Measurements from ENCODE around the gene ELK3. TPM values are rescaled to one million over a fixed set of nuclear protein-coding genes. Genes with fewer than 3 reads are reported as not detected.

Gene ELK3
- total RNA-seq, 1 experiment from 2014 or later, result 9.4 TPM

DNA sequence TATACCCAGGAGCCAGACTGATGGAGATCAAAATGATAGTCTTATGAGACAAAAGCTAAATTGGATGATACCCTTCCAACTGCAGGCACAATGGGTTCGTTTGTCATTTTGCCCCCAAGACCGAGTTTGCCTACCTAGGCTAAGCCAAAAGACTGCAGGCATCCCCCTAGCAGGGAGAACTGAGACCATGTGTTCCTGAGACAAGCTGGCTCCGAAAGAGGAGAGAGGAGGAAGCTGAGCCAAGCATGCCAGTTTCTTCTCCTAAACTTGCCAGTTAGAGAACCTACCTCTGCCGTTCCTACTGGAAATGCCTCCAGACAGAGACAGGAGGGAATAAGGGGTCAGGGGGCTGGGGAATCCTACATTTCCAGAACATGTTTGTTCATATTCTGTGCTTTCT lies 8.3 kb upstream of the ELK3 start:
- Histone ChIP-seq H3K56ac (ENCODE audit: insufficient read length, low read depth, low read length) (no peak overlapping the region), H3K23me2 (ENCODE audit: insufficient read length, low read depth, low read length, poor library complexity, severe bottlenecking) (no peaks in the 10 kb centered on the region), H2BK15ac (ENCODE audit: low read depth, low read length) (no peak overlapping the region), H4K5ac (ENCODE audit: insufficient read length, low read depth, low read length) (no peak overlapping the region), H2AFZ (ENCODE audit: low read length) (no peak overlapping the region), H3K79me2 (ENCODE audit: insufficient read depth, low read length) (no peaks in the 10 kb centered on the region), H2BK5ac (ENCODE audit: insufficient read length, low read length) (no peak overlapping the region), H3K27ac (ENCODE audit: insufficient read length, low read depth, low read length) (no peak overlapping the region), H3K9ac (ENCODE audit: extremely low read depth, insufficient read length, low read length) (no peak overlapping the region), H3K18ac (ENCODE audit: insufficient read length, low read depth, low read length) (no peak overlapping the region), H3K14ac (ENCODE audit: insufficient read depth, low read length) (no peak overlapping the region), H3K79me1 (ENCODE audit: insufficient read depth, low read depth, low read length, poor library complexity, severe bottlenecking) (no peaks in the 10 kb centered on the region), H2BK12ac (ENCODE audit: insufficient read length, low read depth, low read length) (no peak overlapping the region), H3K4me2 (ENCODE audit: insufficient read depth, insufficient read length, low read length) (no peak overlapping the region), H3K23ac (ENCODE audit: insufficient read length, low read depth, low read length) (no peak overlapping the region), H2AK5ac (ENCODE audit: insufficient read length, low read length) (no peak overlapping the region), H3K4me1 (ENCODE audit: insufficient read depth, low read length) (no peaks in the 10 kb centered on the region), H4K20me1 (ENCODE audit: control insufficient read depth, insufficient read depth, insufficient read length) (no peaks in the 10 kb centered on the region), H2BK20ac (ENCODE audit: low read depth, low read length, poor library complexity, severe bottlenecking) (no peak overlapping the region), H4K8ac (replicated peaks; ENCODE audit: insufficient read length, low read depth, low read length) (no peak overlapping the region), H3K4ac (ENCODE audit: low read depth, low read length) (no peak overlapping the region), H4K91ac (ENCODE audit: insufficient read length, low read depth, low read length) (no peak overlapping the region), H3K27me3 (ENCODE audit: insufficient read depth, low read length) (no peaks in the 10 kb centered on the region), H3T11ph (ENCODE audit: low read length) (no peak overlapping the region), H2BK120ac (ENCODE audit: low read depth, low read length, poor library complexity, severe bottlenecking) (no peak overlapping the region), H3K9me3 (ENCODE audit: control insufficient read depth, low read depth, low read length) (no peaks in the 10 kb centered on the region)
- no CpG with 5 or more reads among the region's 4 CpGs for WGBS (ENCODE audit: extremely low coverage, insufficient read length, low lambda C conversion rate)
- Mint-ChIP-seq H3K9me3 (0 out of 5 replicates have a peak, but pooled peaks cover 0 to under 1% of the 10 kb centered on the region in 2 experiments), H3K27me3 (ENCODE audit: low read depth) (peaks cover 3% of the 10 kb centered on the region; the same call in 1 of the 2 replicates), H3K27ac (no peak overlapping the region), H3K36me3 (ENCODE audit: insufficient read depth in 1 of 3, low read depth in 3 of 3) (no peaks in the 10 kb centered on the region), H3K4me1 (peaks cover 4 to 6% of the 10 kb centered on the region in 2 experiments; a peak in 2 of 4 replicates), H3K4me3 (no peak overlapping the region)
- no peak for DNase-seq
- TF ChIP-seq, protein P1, sequence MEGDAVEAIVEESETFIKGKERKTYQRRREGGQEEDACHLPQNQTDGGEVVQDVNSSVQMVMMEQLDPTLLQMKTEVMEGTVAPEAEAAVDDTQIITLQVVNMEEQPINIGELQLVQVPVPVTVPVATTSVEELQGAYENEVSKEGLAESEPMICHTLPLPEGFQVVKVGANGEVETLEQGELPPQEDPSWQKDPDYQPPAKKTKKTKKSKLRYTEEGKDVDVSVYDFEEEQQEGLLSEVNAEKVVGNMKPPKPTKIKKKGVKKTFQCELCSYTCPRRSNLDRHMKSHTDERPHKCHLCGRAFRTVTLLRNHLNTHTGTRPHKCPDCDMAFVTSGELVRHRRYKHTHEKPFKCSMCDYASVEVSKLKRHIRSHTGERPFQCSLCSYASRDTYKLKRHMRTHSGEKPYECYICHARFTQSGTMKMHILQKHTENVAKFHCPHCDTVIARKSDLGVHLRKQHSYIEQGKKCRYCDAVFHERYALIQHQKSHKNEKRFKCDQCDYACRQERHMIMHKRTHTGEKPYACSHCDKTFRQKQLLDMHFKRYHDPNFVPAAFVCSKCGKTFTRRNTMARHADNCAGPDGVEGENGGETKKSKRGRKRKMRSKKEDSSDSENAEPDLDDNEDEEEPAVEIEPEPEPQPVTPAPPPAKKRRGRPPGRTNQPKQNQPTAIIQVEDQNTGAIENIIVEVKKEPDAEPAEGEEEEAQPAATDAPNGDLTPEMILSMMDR (conservative IDR thresholded peaks at IDR 0.05), result no peak

Data from H9 (cell line).